ENCODE measurements around the gene FN3K. TPM values are rescaled to one million over a fixed set of nuclear protein-coding genes. Genes with fewer than 3 reads are reported as not detected.
A peak's percentile ranks its signal among the peaks of the same experiment; 100 is the strongest.

The FN3K gene
- total and polyA plus RNA-seq, 2 of the 13 experiments (the other 11 are each of a cell fraction or from before 2014, with no cell fraction given), result 3.5 to 12.2 TPM

DNA sequence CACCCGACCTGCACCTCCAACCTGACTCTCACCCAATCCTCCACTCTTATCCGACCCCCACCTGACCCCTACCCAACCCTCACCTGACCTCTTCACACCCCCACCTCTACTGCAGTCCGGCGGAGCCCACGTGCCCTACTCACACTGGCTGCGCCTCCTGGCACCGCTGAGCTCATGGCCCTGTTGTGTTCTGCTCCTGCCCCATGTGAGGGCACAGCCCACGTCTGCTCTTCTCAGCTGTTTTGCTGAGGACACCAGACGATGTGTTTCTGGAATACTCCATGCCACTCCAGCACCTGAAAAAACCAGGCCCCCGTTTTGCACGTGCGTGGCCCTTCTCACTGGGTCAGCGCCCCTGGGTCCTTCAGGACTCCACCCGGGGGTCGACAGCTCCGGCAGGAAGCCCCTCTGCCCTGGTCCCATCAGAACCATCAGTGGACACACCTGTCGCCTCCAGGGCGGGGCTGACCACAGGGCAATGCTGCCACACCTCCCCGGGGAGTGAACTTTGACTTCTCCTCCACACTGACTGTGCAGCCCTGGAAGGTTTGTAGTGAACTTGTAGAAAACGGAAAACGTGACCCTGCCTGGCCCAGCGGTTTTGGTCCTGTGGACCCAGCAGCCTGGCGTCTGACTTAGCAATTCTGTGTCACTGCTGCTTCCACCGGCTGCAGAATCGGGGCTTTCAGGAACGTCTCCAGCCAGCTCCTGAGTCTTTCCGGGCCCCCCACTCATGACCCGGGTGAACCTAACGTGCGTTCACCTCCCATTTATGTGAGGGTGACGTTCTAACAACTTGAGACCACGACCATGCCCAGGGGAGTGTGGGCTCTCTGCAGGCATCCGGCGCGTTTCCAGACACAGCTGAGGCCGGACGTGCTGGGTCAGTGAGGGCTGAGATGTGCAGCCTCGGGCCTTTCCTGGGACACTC, 31.2 kb upstream of the FN3K start (continued):
- TF ChIP-seq HDAC2 (CRISPR knock-in tag; IDR thresholded peaks at IDR 0.05) (peak; percentile 54; the same call in 1 of the 2 replicates), TEAD2 (CRISPR knock-in tag; IDR thresholded peaks at IDR 0.05) (no peak), NAIF1 (CRISPR knock-in tag; IDR thresholded peaks at IDR 0.05; ENCODE audit: borderline replicate concordance) (no peak), ZNF598 (CRISPR knock-in tag; IDR thresholded peaks at IDR 0.05; ENCODE audit: borderline replicate concordance) (no peak), ZNF672 (CRISPR knock-in tag; IDR thresholded peaks at IDR 0.05) (no peak), KAT2B (IDR thresholded peaks at IDR 0.05; ENCODE audit: borderline replicate concordance, low read depth, low read length) (no peak), GABPB1 (CRISPR knock-in tag; IDR thresholded peaks at IDR 0.05) (peak; percentile 31), HOXA3 (CRISPR knock-in tag; IDR thresholded peaks at IDR 0.05) (peak; percentile 72), SRSF1 (optimal IDR thresholded peaks at IDR 0.05; ENCODE audit: low read depth, low read length) (peak; percentile 17), ZKSCAN5 (CRISPR knock-in tag; IDR thresholded peaks at IDR 0.05) (no peak)
- TF ChIP-seq, protein P1, sequence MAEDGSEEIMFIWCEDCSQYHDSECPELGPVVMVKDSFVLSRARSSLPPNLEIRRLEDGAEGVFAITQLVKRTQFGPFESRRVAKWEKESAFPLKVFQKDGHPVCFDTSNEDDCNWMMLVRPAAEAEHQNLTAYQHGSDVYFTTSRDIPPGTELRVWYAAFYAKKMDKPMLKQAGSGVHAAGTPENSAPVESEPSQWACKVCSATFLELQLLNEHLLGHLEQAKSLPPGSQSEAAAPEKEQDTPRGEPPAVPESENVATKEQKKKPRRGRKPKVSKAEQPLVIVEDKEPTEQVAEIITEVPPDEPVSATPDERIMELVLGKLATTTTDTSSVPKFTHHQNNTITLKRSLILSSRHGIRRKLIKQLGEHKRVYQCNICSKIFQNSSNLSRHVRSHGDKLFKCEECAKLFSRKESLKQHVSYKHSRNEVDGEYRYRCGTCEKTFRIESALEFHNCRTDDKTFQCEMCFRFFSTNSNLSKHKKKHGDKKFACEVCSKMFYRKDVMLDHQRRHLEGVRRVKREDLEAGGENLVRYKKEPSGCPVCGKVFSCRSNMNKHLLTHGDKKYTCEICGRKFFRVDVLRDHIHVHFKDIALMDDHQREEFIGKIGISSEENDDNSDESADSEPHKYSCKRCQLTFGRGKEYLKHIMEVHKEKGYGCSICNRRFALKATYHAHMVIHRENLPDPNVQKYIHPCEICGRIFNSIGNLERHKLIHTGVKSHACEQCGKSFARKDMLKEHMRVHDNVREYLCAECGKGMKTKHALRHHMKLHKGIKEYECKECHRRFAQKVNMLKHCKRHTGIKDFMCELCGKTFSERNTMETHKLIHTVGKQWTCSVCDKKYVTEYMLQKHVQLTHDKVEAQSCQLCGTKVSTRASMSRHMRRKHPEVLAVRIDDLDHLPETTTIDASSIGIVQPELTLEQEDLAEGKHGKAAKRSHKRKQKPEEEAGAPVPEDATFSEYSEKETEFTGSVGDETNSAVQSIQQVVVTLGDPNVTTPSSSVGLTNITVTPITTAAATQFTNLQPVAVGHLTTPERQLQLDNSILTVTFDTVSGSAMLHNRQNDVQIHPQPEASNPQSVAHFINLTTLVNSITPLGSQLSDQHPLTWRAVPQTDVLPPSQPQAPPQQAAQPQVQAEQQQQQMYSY (CRISPR knock-in tag; IDR thresholded peaks at IDR 0.05), result no peak
- TF ChIP-seq, protein P2, sequence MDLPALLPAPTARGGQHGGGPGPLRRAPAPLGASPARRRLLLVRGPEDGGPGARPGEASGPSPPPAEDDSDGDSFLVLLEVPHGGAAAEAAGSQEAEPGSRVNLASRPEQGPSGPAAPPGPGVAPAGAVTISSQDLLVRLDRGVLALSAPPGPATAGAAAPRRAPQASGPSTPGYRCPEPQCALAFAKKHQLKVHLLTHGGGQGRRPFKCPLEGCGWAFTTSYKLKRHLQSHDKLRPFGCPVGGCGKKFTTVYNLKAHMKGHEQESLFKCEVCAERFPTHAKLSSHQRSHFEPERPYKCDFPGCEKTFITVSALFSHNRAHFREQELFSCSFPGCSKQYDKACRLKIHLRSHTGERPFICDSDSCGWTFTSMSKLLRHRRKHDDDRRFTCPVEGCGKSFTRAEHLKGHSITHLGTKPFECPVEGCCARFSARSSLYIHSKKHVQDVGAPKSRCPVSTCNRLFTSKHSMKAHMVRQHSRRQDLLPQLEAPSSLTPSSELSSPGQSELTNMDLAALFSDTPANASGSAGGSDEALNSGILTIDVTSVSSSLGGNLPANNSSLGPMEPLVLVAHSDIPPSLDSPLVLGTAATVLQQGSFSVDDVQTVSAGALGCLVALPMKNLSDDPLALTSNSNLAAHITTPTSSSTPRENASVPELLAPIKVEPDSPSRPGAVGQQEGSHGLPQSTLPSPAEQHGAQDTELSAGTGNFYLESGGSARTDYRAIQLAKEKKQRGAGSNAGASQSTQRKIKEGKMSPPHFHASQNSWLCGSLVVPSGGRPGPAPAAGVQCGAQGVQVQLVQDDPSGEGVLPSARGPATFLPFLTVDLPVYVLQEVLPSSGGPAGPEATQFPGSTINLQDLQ (CRISPR knock-in tag; IDR thresholded peaks at IDR 0.05), result 0 out of 2 replicates have a peak, but pooled peaks have one; percentile 14
- TF ChIP-seq, protein P3, sequence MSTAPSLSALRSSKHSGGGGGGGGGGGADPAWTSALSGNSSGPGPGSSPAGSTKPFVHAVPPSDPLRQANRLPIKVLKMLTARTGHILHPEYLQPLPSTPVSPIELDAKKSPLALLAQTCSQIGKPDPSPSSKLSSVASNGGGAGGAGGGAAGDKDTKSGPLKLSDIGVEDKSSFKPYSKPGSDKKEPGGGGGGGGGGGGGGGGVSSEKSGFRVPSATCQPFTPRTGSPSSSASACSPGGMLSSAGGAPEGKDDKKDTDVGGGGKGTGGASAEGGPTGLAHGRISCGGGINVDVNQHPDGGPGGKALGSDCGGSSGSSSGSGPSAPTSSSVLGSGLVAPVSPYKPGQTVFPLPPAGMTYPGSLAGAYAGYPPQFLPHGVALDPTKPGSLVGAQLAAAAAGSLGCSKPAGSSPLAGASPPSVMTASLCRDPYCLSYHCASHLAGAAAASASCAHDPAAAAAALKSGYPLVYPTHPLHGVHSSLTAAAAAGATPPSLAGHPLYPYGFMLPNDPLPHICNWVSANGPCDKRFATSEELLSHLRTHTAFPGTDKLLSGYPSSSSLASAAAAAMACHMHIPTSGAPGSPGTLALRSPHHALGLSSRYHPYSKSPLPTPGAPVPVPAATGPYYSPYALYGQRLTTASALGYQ (CRISPR knock-in tag; IDR thresholded peaks at IDR 0.05), result no peak
- TF ChIP-seq, protein P4, sequence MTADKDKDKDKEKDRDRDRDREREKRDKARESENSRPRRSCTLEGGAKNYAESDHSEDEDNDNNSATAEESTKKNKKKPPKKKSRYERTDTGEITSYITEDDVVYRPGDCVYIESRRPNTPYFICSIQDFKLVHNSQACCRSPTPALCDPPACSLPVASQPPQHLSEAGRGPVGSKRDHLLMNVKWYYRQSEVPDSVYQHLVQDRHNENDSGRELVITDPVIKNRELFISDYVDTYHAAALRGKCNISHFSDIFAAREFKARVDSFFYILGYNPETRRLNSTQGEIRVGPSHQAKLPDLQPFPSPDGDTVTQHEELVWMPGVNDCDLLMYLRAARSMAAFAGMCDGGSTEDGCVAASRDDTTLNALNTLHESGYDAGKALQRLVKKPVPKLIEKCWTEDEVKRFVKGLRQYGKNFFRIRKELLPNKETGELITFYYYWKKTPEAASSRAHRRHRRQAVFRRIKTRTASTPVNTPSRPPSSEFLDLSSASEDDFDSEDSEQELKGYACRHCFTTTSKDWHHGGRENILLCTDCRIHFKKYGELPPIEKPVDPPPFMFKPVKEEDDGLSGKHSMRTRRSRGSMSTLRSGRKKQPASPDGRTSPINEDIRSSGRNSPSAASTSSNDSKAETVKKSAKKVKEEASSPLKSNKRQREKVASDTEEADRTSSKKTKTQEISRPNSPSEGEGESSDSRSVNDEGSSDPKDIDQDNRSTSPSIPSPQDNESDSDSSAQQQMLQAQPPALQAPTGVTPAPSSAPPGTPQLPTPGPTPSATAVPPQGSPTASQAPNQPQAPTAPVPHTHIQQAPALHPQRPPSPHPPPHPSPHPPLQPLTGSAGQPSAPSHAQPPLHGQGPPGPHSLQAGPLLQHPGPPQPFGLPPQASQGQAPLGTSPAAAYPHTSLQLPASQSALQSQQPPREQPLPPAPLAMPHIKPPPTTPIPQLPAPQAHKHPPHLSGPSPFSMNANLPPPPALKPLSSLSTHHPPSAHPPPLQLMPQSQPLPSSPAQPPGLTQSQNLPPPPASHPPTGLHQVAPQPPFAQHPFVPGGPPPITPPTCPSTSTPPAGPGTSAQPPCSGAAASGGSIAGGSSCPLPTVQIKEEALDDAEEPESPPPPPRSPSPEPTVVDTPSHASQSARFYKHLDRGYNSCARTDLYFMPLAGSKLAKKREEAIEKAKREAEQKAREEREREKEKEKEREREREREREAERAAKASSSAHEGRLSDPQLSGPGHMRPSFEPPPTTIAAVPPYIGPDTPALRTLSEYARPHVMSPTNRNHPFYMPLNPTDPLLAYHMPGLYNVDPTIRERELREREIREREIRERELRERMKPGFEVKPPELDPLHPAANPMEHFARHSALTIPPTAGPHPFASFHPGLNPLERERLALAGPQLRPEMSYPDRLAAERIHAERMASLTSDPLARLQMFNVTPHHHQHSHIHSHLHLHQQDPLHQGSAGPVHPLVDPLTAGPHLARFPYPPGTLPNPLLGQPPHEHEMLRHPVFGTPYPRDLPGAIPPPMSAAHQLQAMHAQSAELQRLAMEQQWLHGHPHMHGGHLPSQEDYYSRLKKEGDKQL (CRISPR knock-in tag; IDR thresholded peaks at IDR 0.05; ENCODE audit: low read depth), result no peak
